ENCODE data around the gene JAM3. TPM values are rescaled to one million over a fixed set of nuclear protein-coding genes. Genes with fewer than 3 reads are reported as not detected.

Gene JAM3
- total RNA-seq, 2 donors from 2014 or later, result 86.6 to 92.2 TPM

- intact Hi-C loops (cut with DNase I), result no loop called here
- peak; percentile 91 for DNase-seq (ENCODE audit: low spot score)
Observed at GRCh38 chr11:134037046-134037908, 31.6 kb upstream of the JAM3 start.

- peak; percentile 50 for DNase-seq (ENCODE audit: low spot score)
- intact Hi-C loops (cut with DNase I), result no loop called here
Observed at GRCh38 chr11:134038897-134039470, 29.9 kb upstream of the JAM3 start.

- intact Hi-C loops (cut with DNase I), result loop anchor here in 1 of 2 donors (10.0 kb wide), 1 partner anchor 75 kb away; no protein-coding TSS in a partner anchor
Observed at GRCh38 chr11:134039726-134040385, 29.0 kb upstream of the JAM3 start.

GRCh38 chr11:134040386-134041302 lies 28.2 kb upstream of the JAM3 start:
- intact Hi-C loops (cut with DNase I), result loop anchor here in 1 of 2 donors (10.0 kb wide), 1 partner anchor 76 kb away; no protein-coding TSS in a partner anchor
- DNase-seq (ENCODE audit: low spot score), result peak; percentile 70

More at GRCh38 chr11:134039726-134040385, 29.0 kb upstream of the JAM3 start:
- DNase-seq (ENCODE audit: low spot score), result no peak

GRCh38 chr11:134041349-134041748 lies 27.5 kb upstream of the JAM3 start:
- intact Hi-C loops (cut with DNase I), result loop anchor here in 1 of 2 donors (10.0 kb wide), 1 partner anchor 77 kb away; no protein-coding TSS in a partner anchor
- peak; percentile 66 for DNase-seq (ENCODE audit: low spot score)

- DNase-seq (ENCODE audit: low spot score), result peak; percentile 78
- intact Hi-C loops (cut with DNase I), result loop anchor here in 1 of 2 donors (2.0 to 10.0 kb wide), 2 partner anchors 77 to 115 kb away; no protein-coding TSS in a partner anchor
Observed at GRCh38 chr11:134041791-134042696, 26.8 kb upstream of the JAM3 start.

GRCh38 chr11:134043821-134044420 lies 25.0 kb upstream of the JAM3 start:
- intact Hi-C loops (cut with DNase I), result loop anchor here in 1 of 2 donors (2.0 to 10.0 kb wide), 2 partner anchors 79 to 117 kb away; no protein-coding TSS in a partner anchor
- DNase-seq (ENCODE audit: low spot score), result no peak

- DNase-seq (ENCODE audit: low spot score), result no peak
- intact Hi-C loops (cut with DNase I), result loop anchor here in 1 of 2 donors (10.0 kb wide), 1 partner anchor 80 kb away; no protein-coding TSS in a partner anchor
Observed at GRCh38 chr11:134044514-134045284, 24.2 kb upstream of the JAM3 start.

- peak; percentile 73 for DNase-seq (ENCODE audit: low spot score)
- intact Hi-C loops (cut with DNase I), result loop anchor here in 1 of 2 donors (10.0 kb wide), 1 partner anchor 81 kb away; no protein-coding TSS in a partner anchor
Observed at GRCh38 chr11:134045799-134046635, 22.9 kb upstream of the JAM3 start.

GRCh38 chr11:134046681-134047449 lies 22.0 kb upstream of the JAM3 start:
- intact Hi-C loops (cut with DNase I), result loop anchor here in 1 of 2 donors (10.0 kb wide), 1 partner anchor 82 kb away; no protein-coding TSS in a partner anchor
- peak; percentile 74 for DNase-seq (ENCODE audit: low spot score)

GRCh38 chr11:134047586-134047999 lies 21.3 kb upstream of the JAM3 start:
- intact Hi-C loops (cut with DNase I), result loop anchor here in 1 of 2 donors (10.0 kb wide), 1 partner anchor 83 kb away; no protein-coding TSS in a partner anchor
- DNase-seq (ENCODE audit: low spot score), result peak; percentile 95

- intact Hi-C loops (cut with DNase I), result loop anchor here in 1 of 2 donors (2.0 to 10.0 kb wide), 2 partner anchors 83 to 93 kb away; no protein-coding TSS in a partner anchor
- peak; percentile 46 for DNase-seq (ENCODE audit: low spot score)
Observed at GRCh38 chr11:134048028-134048427, 20.8 kb upstream of the JAM3 start.

- intact Hi-C loops (cut with DNase I), result loop anchor here in 1 of 2 donors (2.0 to 10.0 kb wide), 2 partner anchors 85 to 91 kb away; no protein-coding TSS in a partner anchor
- DNase-seq (ENCODE audit: low spot score), result peak; percentile 18
Observed at GRCh38 chr11:134049303-134049702, 19.6 kb upstream of the JAM3 start.
